Left ventricle myocardium superior (tissue), 1 donor: ENCODE data around the gene MLLT6. TPM values are rescaled to one million over a fixed set of nuclear protein-coding genes. Genes with fewer than 3 reads are reported as not detected.

Experiments
- microRNA-seq: library from miRNA; unstranded; fragments of <30 nt; microRNA quantifications from one replicate; pipeline ENCODE4 v1.2.0, GENCODE V29; 2020; ENCODE audit warnings: borderline number of aligned reads
- total RNA-seq: library from RNA; stranded (reverse); fragmentation: NEBNext Ultra II Directional; extraction: Animal tissue kit (Norgen Biotek cat#: 25700); gene quantifications from one replicate; pipeline ENCODE4 v1.2.1, GENCODE V29; 2021
- donor health status: DM: no; HTN: yes; CAD: no; lungs with severe emphysema.

Gene MLLT6
- total RNA-seq, 1 donor from 2014 or later, result 88.0 TPM

Small RNA genes within 50 kb of the gene (microRNA-seq; reads per million reads assigned to microRNA genes)
- not detected for gene MIR4726
- gene MIR4734, result not detected

Other genes with a start within 250 kb of the MLLT6 start
- 1.4 TPM for gene SRCIN1, start 99.3 kb upstream of the MLLT6 start, total RNA-seq
- 0.57 TPM for gene EPOP, start 30.3 kb upstream of the MLLT6 start, total RNA-seq
- gene CISD3, start 25.1 kb downstream of the MLLT6 start, total RNA-seq, result 87.9 TPM
- 23.8 TPM for gene PCGF2, start 43.1 kb downstream of the MLLT6 start, total RNA-seq
- 167 TPM for gene PSMB3, start 47.5 kb downstream of the MLLT6 start, total RNA-seq
- 42.3 TPM for gene PIP4K2B, start 94.3 kb downstream of the MLLT6 start, total RNA-seq
- gene CWC25, start 120.0 kb downstream of the MLLT6 start, total RNA-seq, result 10.0 TPM
- gene RPL23, start 148.4 kb downstream of the MLLT6 start, total RNA-seq, result 799 TPM
- 28.4 TPM for gene LASP1, start 164.8 kb downstream of the MLLT6 start, total RNA-seq